ENCODE measurements around the gene CARD9. TPM values are rescaled to one million over a fixed set of nuclear protein-coding genes. Genes with fewer than 3 reads are reported as not detected.

CARD9 gene
- total RNA-seq, 4 donors from 2014 or later: 0.27 to 1.5 (median 0.74) TPM

DNA sequence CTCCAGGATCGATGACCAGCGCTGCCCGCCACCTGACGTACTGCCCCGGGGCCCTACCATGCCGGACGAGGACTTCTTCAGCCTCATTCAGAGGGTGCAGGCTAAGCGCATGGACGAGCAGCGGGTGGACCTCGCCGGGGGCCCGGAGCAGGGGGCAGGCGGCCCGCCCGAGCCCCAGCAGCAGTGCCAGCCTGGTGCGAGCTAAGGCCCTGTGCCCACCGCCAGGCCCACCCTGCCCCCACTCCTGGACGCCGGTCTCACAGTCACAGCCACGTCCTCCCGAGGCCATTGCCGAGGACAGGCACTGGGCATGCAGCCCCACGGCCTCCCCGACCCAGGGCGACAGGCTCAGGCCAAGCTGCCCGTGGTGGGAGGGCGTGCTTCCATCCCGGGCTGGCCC lies 15.5 kb downstream of the CARD9 start:
- Histone ChIP-seq H3K27me3 (no peaks in the 10 kb centered on the region), H3K27ac (no peak overlapping the region), H3K4me3 (replicated peaks in 1 of 3) (no peak overlapping the region), H3K36me3 (no peaks in the 10 kb centered on the region), H3K4me1 (peaks cover 4 to 19% of the 10 kb centered on the region in 2 donors), H3K9me3 (no peaks in the 10 kb centered on the region)
- DNase-seq: no peak
- intact Hi-C loops (cut with DNase I): no loop called here
- TF ChIP-seq, protein P1, sequence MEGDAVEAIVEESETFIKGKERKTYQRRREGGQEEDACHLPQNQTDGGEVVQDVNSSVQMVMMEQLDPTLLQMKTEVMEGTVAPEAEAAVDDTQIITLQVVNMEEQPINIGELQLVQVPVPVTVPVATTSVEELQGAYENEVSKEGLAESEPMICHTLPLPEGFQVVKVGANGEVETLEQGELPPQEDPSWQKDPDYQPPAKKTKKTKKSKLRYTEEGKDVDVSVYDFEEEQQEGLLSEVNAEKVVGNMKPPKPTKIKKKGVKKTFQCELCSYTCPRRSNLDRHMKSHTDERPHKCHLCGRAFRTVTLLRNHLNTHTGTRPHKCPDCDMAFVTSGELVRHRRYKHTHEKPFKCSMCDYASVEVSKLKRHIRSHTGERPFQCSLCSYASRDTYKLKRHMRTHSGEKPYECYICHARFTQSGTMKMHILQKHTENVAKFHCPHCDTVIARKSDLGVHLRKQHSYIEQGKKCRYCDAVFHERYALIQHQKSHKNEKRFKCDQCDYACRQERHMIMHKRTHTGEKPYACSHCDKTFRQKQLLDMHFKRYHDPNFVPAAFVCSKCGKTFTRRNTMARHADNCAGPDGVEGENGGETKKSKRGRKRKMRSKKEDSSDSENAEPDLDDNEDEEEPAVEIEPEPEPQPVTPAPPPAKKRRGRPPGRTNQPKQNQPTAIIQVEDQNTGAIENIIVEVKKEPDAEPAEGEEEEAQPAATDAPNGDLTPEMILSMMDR (IDR thresholded peaks at IDR 0.05): no peak
- TF ChIP-seq POLR2A (IDR thresholded peaks at IDR 0.05): no peak
- 90 to 94% methylated on average over 9 to 11 of the region's 29 CpGs for WGBS, 2 donors

DNA sequence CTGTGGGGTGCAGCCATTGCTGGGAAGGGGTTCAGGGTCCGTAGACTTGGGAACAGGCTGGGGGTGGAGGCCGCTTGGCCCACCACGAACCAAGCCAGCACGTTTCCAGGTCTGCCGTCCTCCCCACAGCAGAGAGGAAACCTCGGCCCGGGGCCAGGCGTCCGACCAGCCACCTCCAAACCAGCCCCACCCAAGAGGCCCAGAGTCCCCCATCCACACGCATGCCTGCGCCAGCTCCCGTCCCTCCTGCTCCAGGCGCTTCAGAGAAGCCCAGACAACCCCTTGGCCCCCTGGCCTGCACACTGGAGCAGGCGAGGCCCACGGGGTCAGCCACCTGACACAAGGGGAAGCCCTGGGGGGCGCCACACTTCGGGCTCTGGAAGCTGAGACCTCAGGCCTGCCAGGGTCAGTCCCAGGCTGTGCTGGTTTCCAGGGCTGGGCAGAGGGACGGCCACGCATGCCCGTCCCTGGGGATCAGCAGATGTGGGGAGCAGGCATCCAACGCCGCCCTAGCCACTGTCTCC lies 16.2 kb downstream of the CARD9 start:
- H3K4me1 ChIP-seq: peaks cover 8 to 19% of the 10 kb centered on the region in 2 donors
- TF ChIP-seq, protein P1 (IDR thresholded peaks at IDR 0.05): no peak
- TF ChIP-seq POLR2A (IDR thresholded peaks at IDR 0.05): no peak
- H3K27ac ChIP-seq: no peak overlapping the region
- intact Hi-C loops (cut with DNase I): no loop called here
- no peak for DNase-seq
- WGBS, 2 donors: 90 to 96% methylated on average over 9 to 10 of the region's 22 CpGs
- no peaks in the 10 kb centered on the region for H3K9me3 ChIP-seq
- no peaks in the 10 kb centered on the region for H3K36me3 ChIP-seq
- H3K27me3 ChIP-seq: no peaks in the 10 kb centered on the region
- H3K4me3 ChIP-seq (replicated peaks in 1 of 3): no peak overlapping the region

DNA sequence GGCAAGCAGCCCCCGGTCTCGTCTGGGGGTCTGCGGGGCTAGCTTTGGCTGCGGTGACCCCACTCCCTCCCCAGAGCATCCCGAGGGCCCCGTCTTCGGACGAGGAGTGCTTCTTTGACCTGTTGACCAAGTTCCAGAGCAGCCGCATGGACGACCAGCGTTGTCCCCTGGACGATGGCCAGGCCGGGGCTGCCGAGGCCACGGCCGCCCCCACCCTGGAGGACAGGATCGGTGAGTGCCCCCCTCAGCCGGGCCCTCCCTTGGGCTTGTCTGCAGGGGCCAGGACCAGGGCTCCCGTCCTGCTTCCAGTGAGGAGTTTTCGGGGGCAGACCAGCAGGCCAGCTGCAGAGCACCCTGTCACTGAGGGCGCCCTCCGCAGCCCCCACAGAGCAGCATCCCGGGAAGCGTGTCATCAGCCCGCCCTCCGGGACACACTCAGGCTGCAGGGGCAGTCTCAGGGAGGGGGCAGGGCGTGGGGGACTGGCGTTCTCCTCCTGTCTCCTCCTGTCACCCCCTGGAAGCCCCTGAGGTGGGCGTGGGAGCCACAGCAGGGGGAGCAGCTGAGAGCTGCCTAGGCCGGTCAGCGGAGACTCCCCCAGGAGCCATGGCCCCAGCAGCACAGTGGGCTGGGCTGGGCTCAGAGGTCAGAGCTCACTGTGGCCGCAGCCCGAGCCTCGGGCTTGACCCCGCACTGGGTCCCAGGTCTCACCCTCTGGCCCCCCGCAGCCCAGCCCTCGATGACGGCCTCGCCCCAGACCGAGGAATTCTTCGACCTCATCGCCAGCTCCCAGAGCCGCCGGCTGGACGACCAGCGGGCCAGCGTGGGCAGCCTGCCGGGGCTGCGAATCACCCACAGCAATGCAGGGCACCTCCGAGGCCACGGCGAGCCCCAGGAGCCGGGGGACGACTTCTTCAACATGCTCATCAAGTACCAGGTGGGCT lies 17.6 kb downstream of the CARD9 start:
- H3K36me3 ChIP-seq: no peaks in the 10 kb centered on the region
- TF ChIP-seq, protein P1 (IDR thresholded peaks at IDR 0.05): no peak
- TF ChIP-seq POLR2A (IDR thresholded peaks at IDR 0.05): no peak
- no peak overlapping the region for H3K27ac ChIP-seq
- H3K4me3 ChIP-seq (replicated peaks in 1 of 3): no peak overlapping the region
- no peak for DNase-seq
- WGBS, 2 donors: 75 to 81% methylated on average over 13 to 23 of the region's 54 CpGs
- intact Hi-C loops (cut with DNase I): no loop called here
- H3K4me1 ChIP-seq: peaks cover 8 to 18% of the 10 kb centered on the region in 2 donors
- H3K27me3 ChIP-seq: no peaks in the 10 kb centered on the region
- no peaks in the 10 kb centered on the region for H3K9me3 ChIP-seq

DNA sequence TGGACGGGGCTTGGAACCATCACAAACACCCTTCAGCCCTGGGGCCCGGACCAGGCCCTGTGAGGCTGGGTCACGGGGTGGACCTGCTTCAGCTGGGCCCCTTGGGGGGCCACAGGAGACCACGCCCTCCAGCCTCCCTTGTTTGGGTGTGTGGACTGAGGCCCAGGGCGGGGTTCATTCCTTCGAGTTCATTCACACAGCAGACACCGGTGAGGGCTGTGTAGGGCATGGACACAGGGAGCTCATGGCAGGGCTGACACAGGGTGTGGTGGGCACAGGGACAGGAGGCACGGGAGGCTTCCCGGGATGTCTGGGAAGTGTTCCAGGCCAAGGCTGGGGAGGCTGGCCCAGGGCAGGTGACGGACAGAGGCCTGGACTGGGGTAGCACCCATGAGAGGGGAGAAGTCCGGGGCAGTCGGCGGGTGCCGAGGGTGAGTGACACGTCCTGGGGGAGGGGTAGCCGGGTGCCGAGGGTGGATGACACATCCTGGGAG lies 18.8 kb downstream of the CARD9 start:
- DNase-seq: peak in 1 of 2 donors; percentile 30
- H3K4me1 ChIP-seq: peaks cover 8 to 18% of the 10 kb centered on the region in 2 donors
- H3K27ac ChIP-seq: no peak overlapping the region
- no peaks in the 10 kb centered on the region for H3K27me3 ChIP-seq
- no peak overlapping the region for H3K4me3 ChIP-seq (replicated peaks in 1 of 3)
- 66 to 84% methylated on average over 7 to 8 of the region's 17 CpGs for WGBS, 2 donors
- H3K9me3 ChIP-seq: no peaks in the 10 kb centered on the region
- intact Hi-C loops (cut with DNase I): no loop called here
- TF ChIP-seq, protein P1 (IDR thresholded peaks at IDR 0.05): no peak
- no peak for TF ChIP-seq POLR2A (IDR thresholded peaks at IDR 0.05)
- H3K36me3 ChIP-seq: no peaks in the 10 kb centered on the region

Data from thyroid gland (tissue), 4 donors.